Keratinocyte (primary cell): ENCODE measurements around the gene SMARCC2. TPM values are rescaled to one million over a fixed set of nuclear protein-coding genes. Genes with fewer than 3 reads are reported as not detected.

ENCODE experiments used
- DNase-seq: peaks from one replicate; pipeline ENCODE4 v3.0.0-alpha.2; 2011; ENCODE audit warnings: low read depth, missing footprints, low spot score
- FAIRE-seq: peaks from 2 replicates; lab custom pipeline; 2011; peaks lifted over from hg19 to GRCh38; lab: Jason Lieb, UNC
- H2AFZ ChIP-seq: 2 replicates; pipeline ENCODE4 v1.6.0; 2012; ENCODE audit warnings: low read length, control low read depth, inconsistent platforms; ENCODE audit not compliant: control insufficient read depth
- H3K27ac ChIP-seq: 2 replicates; pipeline ENCODE4 v1.5.1; 2011; ENCODE audit warnings: low read length; ENCODE audit not compliant: control insufficient read depth, insufficient read depth
- H3K27me3 ChIP-seq: 3 replicates; pipeline ENCODE4 v1.6.0; 2011; ENCODE audit warnings: low read length; ENCODE audit not compliant: control insufficient read depth, insufficient read depth; ENCODE audit errors: extremely low read depth
- H3K36me3 ChIP-seq, 2 experiments: 2 replicates in 1 of 2; 3 replicates in 1 of 2; pipeline ENCODE4 v1.5.1; 2011; ENCODE audit warnings: low read length in 2 of 2, mild to moderate bottlenecking in 1 of 2; ENCODE audit not compliant: control insufficient read depth in 2 of 2, insufficient read depth in 2 of 2; ENCODE audit errors: extremely low read depth in 1 of 2
- H3K4me1 ChIP-seq: 3 replicates; pipeline ENCODE4 v1.5.1; 2011; ENCODE audit warnings: low read length; ENCODE audit not compliant: control insufficient read depth, insufficient read depth; ENCODE audit errors: extremely low read depth
- H3K4me2 ChIP-seq: 3 replicates; pipeline ENCODE4 v1.6.0; 2011; ENCODE audit warnings: low read depth, low read length; ENCODE audit not compliant: control insufficient read depth, insufficient read depth; ENCODE audit errors: extremely low read depth
- H3K4me3 ChIP-seq, 3 experiments: fragments of 200-600 bp in 1 of 3; sonication (generic) in 1 of 3; 2 replicates in 2 of 3; 3 replicates in 1 of 3; pipeline ENCODE4 v1.5.1; 2011 to 2016; ENCODE audit warnings: low read length in 3 of 3, mild to moderate bottlenecking in 3 of 3, control low read depth in 2 of 3, inconsistent platforms in 1 of 3, low read depth in 1 of 3, mixed read lengths in 1 of 3, mixed run types in 1 of 3, moderate library complexity in 1 of 3; ENCODE audit not compliant: control insufficient read depth in 2 of 3, insufficient read depth in 2 of 3; ENCODE audit errors: extremely low read depth in 1 of 3
- H3K79me2 ChIP-seq: 2 replicates; pipeline ENCODE4 v1.6.0; 2012; ENCODE audit warnings: low read length; ENCODE audit not compliant: control insufficient read depth, insufficient read depth
- H3K9ac ChIP-seq: 3 replicates; pipeline ENCODE4 v1.6.0; 2011; ENCODE audit warnings: low read length; ENCODE audit not compliant: control insufficient read depth, insufficient read depth; ENCODE audit errors: extremely low read depth
- H3K9me1 ChIP-seq: 3 replicates; pipeline ENCODE4 v1.6.0; 2011; ENCODE audit warnings: low read length; ENCODE audit not compliant: control insufficient read depth, insufficient read depth; ENCODE audit errors: extremely low read depth
- H3K9me3 ChIP-seq: 2 replicates; pipeline ENCODE4 v1.5.1; 2012; ENCODE audit warnings: low read depth, low read length; ENCODE audit not compliant: control insufficient read depth
- H4K20me1 ChIP-seq: 3 replicates; pipeline ENCODE4 v1.6.0; 2011; ENCODE audit warnings: low read length; ENCODE audit not compliant: control insufficient read depth, insufficient read depth; ENCODE audit errors: extremely low read depth
- CTCF ChIP-seq, 3 experiments: IDR thresholded peaks in 1 of 3; conservative IDR thresholded peaks in 1 of 3; optimal IDR thresholded peaks in 1 of 3; 2 replicates in 2 of 3; 3 replicates in 1 of 3; pipeline versions ENCODE3 to v1.5.1; 2011; ENCODE audit warnings: low read length in 3 of 3, mild to moderate bottlenecking in 3 of 3, moderate library complexity in 2 of 3, control low read depth in 1 of 3, inconsistent platforms in 1 of 3; ENCODE audit not compliant: insufficient read depth in 2 of 3; ENCODE audit errors: extremely low read depth in 1 of 3
- EZH2 ChIP-seq: IDR thresholded peaks from one replicate; pipeline ENCODE4 v1.6.1; 2012; ENCODE audit warnings: inconsistent platforms, mild to moderate bottlenecking, low read length, moderate library complexity
- dilution Hi-C: fragments of 300-500 bp; cut with MboI; formaldehyde crosslinking; loops from one replicate; pipeline ENCODE4 v1.7.0; 2020; ENCODE audit warnings: low sequenced_read_pairs; ENCODE audit not compliant: extremely low pct_ligation_motif_present
- polyA plus RNA-seq, 5 experiments: library from polyadenylated mRNA; depleted of rRNA in 3 of 5; stranded (reverse) in 3 of 5; stranded (forward) in 1 of 5; unstranded in 1 of 5; fragments of >200 nt; gene quantifications; 1 replicate in 1 of 5; 2 replicates in 3 of 5; 3 replicates in 1 of 5; pipeline versions ENCODE4 v1.2.1 to v1.2.3, GENCODE V29; 2011 to 2012; ENCODE audit warnings: missing spikeins in 2 of 5, low read depth in 1 of 5, low replicate concordance in 1 of 5

Gene SMARCC2
- polyA plus RNA-seq, 1 donor (not counting 4 experiments of a cell fraction or from before 2014, with no cell fraction given) = 32.5 TPM

- Histone ChIP-seq H4K20me1 (no peaks in the 10 kb centered on the region), H3K9me1 (no peaks in the 10 kb centered on the region), H3K27me3 (no peaks in the 10 kb centered on the region), H3K27ac (peak overlapping the region; percentile 84), H3K4me2 (peak overlapping the region; percentile 98), H3K79me2 (peaks cover 32% of the 10 kb centered on the region), H3K9ac (peak overlapping the region; percentile 92), H3K36me3 (peaks cover 5% of the 10 kb centered on the region in 2 experiments), H2AFZ (peak overlapping the region; percentile 94), H3K9me3 (no peaks in the 10 kb centered on the region), H3K4me1 (peaks cover 24% of the 10 kb centered on the region), H3K4me3 (peak overlapping the region; percentile 89 to 98 (median 94))
- dilution Hi-C loops = no loop called here
- FAIRE-seq (no peak), DNase-seq (no peak)
- TF ChIP-seq EZH2 (no peak), CTCF (optimal IDR thresholded peaks at IDR 0.05 in 1 of 3, IDR thresholded peaks at IDR 0.05 in 1 of 3, conservative IDR thresholded peaks at IDR 0.05 in 1 of 3; ENCODE audit: extremely low read depth in 1 of 3, insufficient read depth in 2 of 3, low read length in 3 of 3) (no peak)
These were observed 32.0 kb upstream of the SMARCC2 start for GRCh38 chr12:56221232-56221756.

- no peak for FAIRE-seq
- dilution Hi-C loops = no loop called here
These were observed 31.4 kb upstream of the SMARCC2 start for GRCh38 chr12:56220611-56221231.

More at GRCh38 chr12:56220611-56221231, 31.4 kb upstream of the SMARCC2 start:
- TF ChIP-seq CTCF (optimal IDR thresholded peaks at IDR 0.05 in 1 of 3, IDR thresholded peaks at IDR 0.05 in 1 of 3, conservative IDR thresholded peaks at IDR 0.05 in 1 of 3; ENCODE audit: extremely low read depth in 1 of 3, insufficient read depth in 2 of 3, low read length in 3 of 3) (no peak), EZH2 (no peak)
- H3K9me3 ChIP-seq = no peaks in the 10 kb centered on the region
- peaks cover 4 to 7% of the 10 kb centered on the region in 2 experiments for H3K36me3 ChIP-seq
- peak overlapping the region; percentile 94 for H2AFZ ChIP-seq
- H3K79me2 ChIP-seq = peaks cover 32% of the 10 kb centered on the region
- no peaks in the 10 kb centered on the region for H3K9me1 ChIP-seq
- peaks cover 24% of the 10 kb centered on the region for H3K4me1 ChIP-seq
- H3K27ac ChIP-seq = peak overlapping the region; percentile 84
- H4K20me1 ChIP-seq = no peaks in the 10 kb centered on the region
- H3K9ac ChIP-seq = peak overlapping the region; percentile 92
- H3K4me2 ChIP-seq = peak overlapping the region; percentile 98
- DNase-seq = no peak
- peak overlapping the region; percentile 89 to 98 (median 94) for H3K4me3 ChIP-seq
- H3K27me3 ChIP-seq = no peaks in the 10 kb centered on the region
